KMS-11 (cell line): ENCODE data around the gene ADH7.

Experiments
- H2AFZ ChIP-seq: fragments of 200-600 bp; sonication (generic); 2 replicates; pipeline ENCODE4 v1.6.1; 2016; ENCODE audit warnings: antibody characterized with exemption, mixed run types, low read depth
- H3K27ac ChIP-seq: fragments of 200-600 bp; sonication (generic); 2 replicates; pipeline ENCODE4 v1.6.1; 2016; ENCODE audit warnings: mild to moderate bottlenecking, mixed run types
- H3K27me3 ChIP-seq: fragments of 200-600 bp; sonication (generic); 2 replicates; pipeline ENCODE4 v1.6.1; 2017; ENCODE audit warnings: mild to moderate bottlenecking, low read depth, mixed run types, moderate library complexity; ENCODE audit not compliant: insufficient read depth
- H3K36me3 ChIP-seq: fragments of 200-600 bp; sonication (generic); 2 replicates; pipeline ENCODE4 v1.6.1; 2017; ENCODE audit warnings: mild to moderate bottlenecking, mixed run types; ENCODE audit not compliant: insufficient read depth
- H3K4me1 ChIP-seq: fragments of 200-600 bp; sonication (generic); 2 replicates; pipeline ENCODE4 v1.6.1; 2016; ENCODE audit warnings: mild to moderate bottlenecking, low read depth, mixed run types; ENCODE audit not compliant: poor library complexity, severe bottlenecking
- H3K4me2 ChIP-seq: fragments of 200-600 bp; sonication (generic); 2 replicates; pipeline ENCODE4 v1.7.0; 2016; ENCODE audit warnings: mild to moderate bottlenecking, mixed run types
- H3K4me3 ChIP-seq: fragments of 200-600 bp; sonication (generic); IDR thresholded peaks from 2 replicates; pipeline ENCODE4 v1.6.1; 2017; ENCODE audit warnings: low read depth, low read length, mixed read lengths; ENCODE audit not compliant: insufficient read depth
- H3K79me2 ChIP-seq: fragments of 200-600 bp; sonication (generic); 2 replicates; pipeline ENCODE4 v1.6.1; 2016; ENCODE audit warnings: low read depth, mixed run types; ENCODE audit not compliant: insufficient read depth
- H3K9ac ChIP-seq: fragments of 200-600 bp; sonication (generic); 2 replicates; pipeline ENCODE4 v1.6.1; 2016; ENCODE audit warnings: mild to moderate bottlenecking, mixed run types
- H4K20me1 ChIP-seq: fragments of 200-600 bp; sonication (generic); 2 replicates; pipeline ENCODE4 v1.6.1; 2016; ENCODE audit warnings: mild to moderate bottlenecking, mixed run types; ENCODE audit not compliant: insufficient read depth
- CTCF ChIP-seq: fragments of 200-600 bp; sonication (generic); conservative IDR thresholded peaks from 2 replicates; pipeline ENCODE4 v1.6.1; 2017; ENCODE audit warnings: low read depth, mild to moderate bottlenecking, antibody characterized with exemption, low read length, moderate library complexity, mixed read lengths

Gene ADH7

GRCh38 chr4:99413140-99413539 lies 22.0 kb downstream of the ADH7 start:
- Histone ChIP-seq H2AFZ (no peak overlapping the region), H3K27ac (no peak overlapping the region), H3K79me2 (no peaks in the 10 kb centered on the region), H3K4me3 (no peak overlapping the region), H3K36me3 (no peaks in the 10 kb centered on the region), H4K20me1 (no peaks in the 10 kb centered on the region), H3K4me2 (no peak overlapping the region), H3K4me1 (no peaks in the 10 kb centered on the region), H3K9ac (no peak overlapping the region), H3K27me3 (no peaks in the 10 kb centered on the region)
- TF ChIP-seq CTCF, result no peak

GRCh38 chr4:99411041-99411440 lies 24.1 kb downstream of the ADH7 start:
- Histone ChIP-seq H3K79me2 (no peaks in the 10 kb centered on the region), H3K36me3 (no peaks in the 10 kb centered on the region), H3K27ac (no peak overlapping the region), H4K20me1 (no peaks in the 10 kb centered on the region), H3K4me1 (no peaks in the 10 kb centered on the region), H3K4me3 (no peak overlapping the region), H2AFZ (no peak overlapping the region), H3K9ac (no peak overlapping the region), H3K4me2 (no peak overlapping the region), H3K27me3 (no peaks in the 10 kb centered on the region)
- TF ChIP-seq CTCF, result no peak

- TF ChIP-seq CTCF, result no peak
- H3K27me3 ChIP-seq, result no peaks in the 10 kb centered on the region
- no peaks in the 10 kb centered on the region for H3K36me3 ChIP-seq
- H3K4me3 ChIP-seq, result no peak overlapping the region
- H3K4me1 ChIP-seq, result no peaks in the 10 kb centered on the region
- H3K79me2 ChIP-seq, result no peaks in the 10 kb centered on the region
- H2AFZ ChIP-seq, result no peak overlapping the region
- H3K9ac ChIP-seq, result no peak overlapping the region
- no peak overlapping the region for H3K27ac ChIP-seq
- no peak overlapping the region for H3K4me2 ChIP-seq
- no peaks in the 10 kb centered on the region for H4K20me1 ChIP-seq
Observed at GRCh38 chr4:99410075-99410474, 25.1 kb downstream of the ADH7 start.

GRCh38 chr4:99408346-99408745 lies 26.8 kb downstream of the ADH7 start:
- Histone ChIP-seq H3K4me3 (no peak overlapping the region), H2AFZ (no peak overlapping the region), H3K27me3 (no peaks in the 10 kb centered on the region), H3K9ac (no peak overlapping the region), H3K4me1 (peaks cover 14% of the 10 kb centered on the region), H3K27ac (no peak overlapping the region), H4K20me1 (no peaks in the 10 kb centered on the region), H3K36me3 (no peaks in the 10 kb centered on the region), H3K79me2 (no peaks in the 10 kb centered on the region), H3K4me2 (no peak overlapping the region)
- no peak for TF ChIP-seq CTCF
